Neuronal stem cell (in vitro differentiated cells): ENCODE results near the gene SIDT1.

ENCODE experiments used
- DNase-seq: peaks from one replicate; pipeline ENCODE4 v3.0.0-alpha.2; 2013; ENCODE audit warnings: low spot score
- H2AFZ ChIP-seq: one replicate; pipeline ENCODE4 v1.6.1; 2013; ENCODE audit warnings: mild to moderate bottlenecking, low read length, inconsistent platforms
- H2AK5ac ChIP-seq: 2 replicates; pipeline ENCODE4 v1.6.1; 2013; ENCODE audit warnings: low read depth, mild to moderate bottlenecking, inconsistent platforms, low read length, moderate library complexity, mixed read lengths
- H2BK120ac ChIP-seq: 2 replicates; pipeline ENCODE4 v1.6.1; 2013; ENCODE audit warnings: low read depth, mild to moderate bottlenecking, inconsistent platforms, low read length, moderate library complexity, mixed read lengths
- H2BK12ac ChIP-seq: one replicate; pipeline ENCODE4 v1.6.1; 2013; ENCODE audit warnings: low read length, inconsistent platforms
- H2BK15ac ChIP-seq: 2 replicates; pipeline ENCODE4 v1.6.1; 2013; ENCODE audit warnings: mild to moderate bottlenecking, low read length, inconsistent platforms, mixed read lengths
- H2BK5ac ChIP-seq: one replicate; pipeline ENCODE4 v1.6.1; 2013; ENCODE audit warnings: inconsistent platforms, mild to moderate bottlenecking, low read length, moderate library complexity
- H3K14ac ChIP-seq: one replicate; pipeline ENCODE4 v1.6.1; 2013; ENCODE audit warnings: low read length, inconsistent platforms
- H3K18ac ChIP-seq: 2 replicates; pipeline ENCODE4 v1.6.1; 2013; ENCODE audit warnings: low read length, inconsistent platforms
- H3K23ac ChIP-seq: 2 replicates; pipeline ENCODE4 v1.6.1; 2013; ENCODE audit warnings: low read depth, mild to moderate bottlenecking, mixed read lengths, low read length, inconsistent platforms; ENCODE audit not compliant: poor library complexity
- H3K27ac ChIP-seq: replicated peaks from 3 replicates; pipeline ENCODE4 v1.5.1; 2013; ENCODE audit warnings: low read length, inconsistent platforms
- H3K27me3 ChIP-seq, 3 experiments: 2 replicates each; pipeline ENCODE4 v1.6.1; 2013; ENCODE audit warnings: low read length in 3 of 3, mild to moderate bottlenecking in 2 of 3, inconsistent platforms in 1 of 3, low read depth in 1 of 3, mixed read lengths in 1 of 3, moderate library complexity in 1 of 3; ENCODE audit not compliant: control insufficient read depth in 3 of 3, insufficient read depth in 3 of 3
- H3K36me3 ChIP-seq, 2 donors: replicated peaks in 1 of 2; 2 replicates each; pipeline ENCODE4 v1.6.1; 2013; ENCODE audit warnings: low read length in 2 of 2; ENCODE audit not compliant: control insufficient read depth in 2 of 2, insufficient read depth in 2 of 2
- H3K4ac ChIP-seq: 2 replicates; pipeline ENCODE4 v1.6.1; 2013; ENCODE audit warnings: inconsistent platforms, mild to moderate bottlenecking, low read length, moderate library complexity
- H3K4me1 ChIP-seq, 2 donors: 1 replicate in 1 of 2; 2 replicates in 1 of 2; pipeline ENCODE4 v1.6.1; 2013; ENCODE audit warnings: low read length in 2 of 2, low read depth in 1 of 2; ENCODE audit not compliant: control insufficient read depth in 2 of 2, insufficient read depth in 1 of 2
- H3K4me2 ChIP-seq: one replicate; pipeline ENCODE4 v1.6.1; 2013; ENCODE audit warnings: mild to moderate bottlenecking, low read length, inconsistent platforms; ENCODE audit not compliant: insufficient read depth, poor library complexity, severe bottlenecking
- H3K4me3 ChIP-seq, 2 donors: 2 replicates each; pipeline ENCODE4 v1.5.1; 2013; ENCODE audit warnings: low read length in 2 of 2, mild to moderate bottlenecking in 2 of 2, inconsistent platforms in 1 of 2, moderate library complexity in 1 of 2
- H3K79me1 ChIP-seq: one replicate; pipeline ENCODE4 v1.6.1; 2013; ENCODE audit warnings: low read depth, mild to moderate bottlenecking, inconsistent platforms, low read length, moderate library complexity
- H3K9ac ChIP-seq: one replicate; pipeline ENCODE4 v1.6.1; 2013; ENCODE audit warnings: mild to moderate bottlenecking, low read depth, low read length, inconsistent platforms; ENCODE audit not compliant: poor library complexity
- H3K9me3 ChIP-seq, 2 donors: replicated peaks in 1 of 2; 2 replicates each; pipeline versions ENCODE3 to v1.6.1; 2013; ENCODE audit warnings: low read length in 2 of 2, mild to moderate bottlenecking in 2 of 2, inconsistent platforms in 1 of 2, low read depth in 1 of 2, mixed read lengths in 1 of 2, moderate library complexity in 1 of 2; ENCODE audit not compliant: control insufficient read depth in 2 of 2, insufficient read depth in 1 of 2
- H4K8ac ChIP-seq: one replicate; pipeline ENCODE4 v1.6.1; 2013; ENCODE audit warnings: low read depth, mild to moderate bottlenecking, inconsistent platforms, low read length, moderate library complexity
- H4K91ac ChIP-seq: one replicate; pipeline ENCODE4 v1.6.1; 2013; ENCODE audit warnings: low read length, low read depth, mild to moderate bottlenecking, inconsistent platforms; ENCODE audit not compliant: poor library complexity
- WGBS, 2 donors: extraction: QIAGEN DNeasy Blood & Tissue Kit; methylation state at CpG; one replicate each; pipeline ENCODE4 v1.1.7; 2013; ENCODE audit warnings: missing lambda C conversion rate in 2 of 2, mixed read lengths in 1 of 2; ENCODE audit not compliant: insufficient read length in 2 of 2, insufficient replicate concordance in 1 of 2; ENCODE audit errors: extremely low coverage in 2 of 2; 5-methylcytosine and 5-hydroxymethylcytosine counted together

The SIDT1 gene

DNA sequence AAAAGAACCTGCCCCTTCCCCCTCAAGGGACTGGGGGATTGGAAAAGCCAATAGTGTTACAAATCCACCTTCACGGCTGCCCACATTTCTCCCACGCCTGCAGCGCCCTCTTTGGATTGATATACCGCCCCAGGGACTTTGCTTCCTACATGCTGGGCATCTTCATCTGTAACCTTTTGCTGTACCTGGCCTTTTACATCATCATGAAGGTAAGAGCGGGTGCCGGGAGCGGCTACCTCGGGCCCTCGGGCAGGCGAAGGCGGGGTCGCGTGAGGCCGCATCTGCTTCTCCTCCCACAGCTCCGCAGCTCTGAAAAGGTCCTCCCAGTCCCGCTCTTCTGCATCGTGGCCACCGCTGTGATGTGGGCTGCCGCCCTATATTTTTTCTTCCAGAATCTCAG lies 91.0 kb downstream of the SIDT1 start:
- Histone ChIP-seq H3K4me2 (peak overlapping the region; percentile 32), H2BK120ac (no peak overlapping the region), H3K4me1 (no peaks in the 10 kb centered on the region), H2AK5ac (no peak overlapping the region), H2BK5ac (no peak overlapping the region), H3K14ac (no peak overlapping the region), H3K9ac (no peak overlapping the region), H3K23ac (no peak overlapping the region), H2BK15ac (no peak overlapping the region), H4K8ac (no peak overlapping the region), H3K4me3 (no peak overlapping the region), H2AFZ (peak overlapping the region; percentile 32), H3K9me3 (no peaks in the 10 kb centered on the region), H3K36me3 (no peaks in the 10 kb centered on the region), H3K4ac (no peak overlapping the region), H4K91ac (no peak overlapping the region), H3K27ac (no peak overlapping the region), H2BK12ac (no peak overlapping the region), H3K27me3 (peaks cover 0 to 7% (median 0%) of the 10 kb centered on the region in 3 experiments), H3K79me1 (no peaks in the 10 kb centered on the region), H3K18ac (peak overlapping the region; percentile 54)
- no peak for DNase-seq
- WGBS, 2 donors = no CpG with 5 or more reads among the region's 19 CpGs

GRCh38 chr3:113623811-113624210 lies 91.5 kb downstream of the SIDT1 start:
- Histone ChIP-seq H2BK120ac (no peak overlapping the region), H4K91ac (no peak overlapping the region), H2BK15ac (no peak overlapping the region), H3K36me3 (no peaks in the 10 kb centered on the region), H4K8ac (no peak overlapping the region), H3K9ac (no peak overlapping the region), H3K14ac (no peak overlapping the region), H3K4me2 (no peak overlapping the region), H2AFZ (peak overlapping the region; percentile 32), H3K27me3 (peaks cover 0 to 7% (median 0%) of the 10 kb centered on the region in 3 experiments), H3K18ac (no peak overlapping the region), H2BK5ac (no peak overlapping the region), H3K79me1 (no peaks in the 10 kb centered on the region), H2AK5ac (no peak overlapping the region), H3K4me1 (no peaks in the 10 kb centered on the region), H3K23ac (no peak overlapping the region), H3K9me3 (no peaks in the 10 kb centered on the region), H3K4ac (no peak overlapping the region), H2BK12ac (no peak overlapping the region), H3K4me3 (no peak overlapping the region), H3K27ac (no peak overlapping the region)
- DNase-seq = no peak
- no CpG with 5 or more reads among the region's 7 CpGs for WGBS, 2 donors

- Histone ChIP-seq H3K27ac (no peak overlapping the region), H2BK15ac (no peak overlapping the region), H2BK120ac (no peak overlapping the region), H2AFZ (no peak overlapping the region), H3K18ac (no peak overlapping the region), H3K4me2 (no peak overlapping the region), H3K4me1 (no peaks in the 10 kb centered on the region), H4K91ac (no peak overlapping the region), H3K36me3 (no peaks in the 10 kb centered on the region), H3K23ac (no peak overlapping the region), H3K4me3 (no peak overlapping the region), H2BK12ac (no peak overlapping the region), H2BK5ac (no peak overlapping the region), H4K8ac (no peak overlapping the region), H2AK5ac (no peak overlapping the region), H3K27me3 (peaks cover 0 to 7% (median 0%) of the 10 kb centered on the region in 3 experiments), H3K9ac (no peak overlapping the region), H3K14ac (no peak overlapping the region), H3K79me1 (no peaks in the 10 kb centered on the region), H3K4ac (no peak overlapping the region), H3K9me3 (no peaks in the 10 kb centered on the region)
- DNase-seq = no peak
- WGBS, 2 donors = no CpG with 5 or more reads among the region's 12 CpGs
These were observed 93.5 kb downstream of the SIDT1 start for GRCh38 chr3:113625834-113626233.

DNA sequence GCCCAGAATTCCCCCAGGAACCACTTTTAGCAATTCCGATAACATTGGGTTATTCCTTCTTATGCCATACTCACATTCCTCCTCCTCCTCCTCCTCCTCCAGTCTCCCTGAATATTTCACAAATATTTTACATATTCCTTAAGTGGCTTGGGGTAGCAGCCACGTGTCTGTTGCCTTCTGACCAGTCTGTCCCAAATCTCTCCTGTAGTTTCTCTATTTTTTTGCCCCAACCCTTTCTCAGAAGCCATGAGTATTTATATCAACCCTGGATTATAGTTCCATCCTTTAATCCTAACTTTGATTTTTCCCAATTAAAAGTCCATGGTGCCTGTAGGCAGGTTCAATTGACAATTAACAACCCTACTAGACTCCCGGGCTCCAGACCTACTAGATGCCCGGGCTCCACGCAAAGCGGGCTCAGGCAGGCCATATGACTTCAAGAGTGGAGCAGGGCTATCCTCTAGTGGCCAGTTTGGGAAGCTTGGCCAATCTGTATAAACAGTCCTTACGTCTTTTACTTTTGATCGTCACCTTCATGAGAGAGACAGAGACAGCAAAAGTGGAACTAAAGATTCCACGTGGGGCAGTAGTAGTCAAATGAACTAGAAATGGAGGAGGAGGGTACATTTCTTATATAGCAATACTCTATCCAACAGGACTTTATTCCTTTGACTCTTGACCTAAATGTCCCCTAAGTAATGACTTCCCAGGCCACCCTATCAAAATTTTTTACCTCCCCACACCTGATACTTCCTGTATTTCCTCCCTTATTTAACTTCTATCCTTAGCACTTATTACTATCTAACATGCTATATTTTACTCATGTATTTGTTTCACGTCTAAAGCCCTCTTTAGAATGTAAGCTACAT lies 94.4 kb downstream of the SIDT1 start:
- no peak overlapping the region for H2BK12ac ChIP-seq
- no peak overlapping the region for H3K14ac ChIP-seq
- H3K9me3 ChIP-seq = no peaks in the 10 kb centered on the region
- no peak overlapping the region for H3K4me2 ChIP-seq
- no peak overlapping the region for H3K4ac ChIP-seq
- H3K9ac ChIP-seq = no peak overlapping the region
- H3K4me1 ChIP-seq = no peaks in the 10 kb centered on the region
- peaks cover 0 to 7% (median 0%) of the 10 kb centered on the region in 3 experiments for H3K27me3 ChIP-seq
- no peak overlapping the region for H2BK120ac ChIP-seq
- no CpG with 5 or more reads among the region's 10 CpGs for WGBS, 2 donors
- H2BK5ac ChIP-seq = no peak overlapping the region
- peak; percentile 58 for DNase-seq
- H4K8ac ChIP-seq = no peak overlapping the region
- peak overlapping the region; percentile 44 for H2AFZ ChIP-seq
- H3K36me3 ChIP-seq = no peaks in the 10 kb centered on the region
- H3K23ac ChIP-seq = no peak overlapping the region
- H3K79me1 ChIP-seq = no peaks in the 10 kb centered on the region
- no peak overlapping the region for H4K91ac ChIP-seq
- no peak overlapping the region for H3K27ac ChIP-seq
- no peak overlapping the region for H2BK15ac ChIP-seq
- no peak overlapping the region for H3K18ac ChIP-seq
- no peak overlapping the region for H2AK5ac ChIP-seq
- H3K4me3 ChIP-seq = no peak overlapping the region
